NCI-H446 treated with DMSO at 0.1 percent for 48 hours (cell line): Measurements from ENCODE around the gene IFI6.
A peak's percentile ranks its signal among the peaks of the same experiment; 100 is the strongest.

Source experiments
- DNase-seq: peaks from one replicate; lab custom pipeline; 2025; lab: John Stamatoyannopoulos, UW

Gene IFI6

GRCh38 chr1:27672750-27673112 lies 739 bp upstream of the IFI6 start:
- DNase-seq: peak; percentile 6

GRCh38 chr1:27669876-27670275 lies 2.1 kb downstream of the IFI6 start:
- no peak for DNase-seq

GRCh38 chr1:27668808-27669723 lies 2.9 kb downstream of the IFI6 start:
- DNase-seq: peak; percentile 32

GRCh38 chr1:27668121-27668807 lies 3.7 kb downstream of the IFI6 start:
- DNase-seq: no peak

GRCh38 chr1:27666791-27667254 lies 5.2 kb downstream of the IFI6 start:
- no peak for DNase-seq

- DNase-seq: no peak
These were observed 5.7 kb downstream of the IFI6 start for GRCh38 chr1:27666294-27666693.

GRCh38 chr1:27665016-27665651 lies 6.9 kb downstream of the IFI6 start:
- DNase-seq: no peak

- DNase-seq: no peak
These were observed 7.7 kb downstream of the IFI6 start for GRCh38 chr1:27664291-27664690.

GRCh38 chr1:27662707-27663393 lies 9.1 kb downstream of the IFI6 start:
- DNase-seq: peak; percentile 68

- DNase-seq: peak; percentile 10
These were observed 9.7 kb downstream of the IFI6 start for GRCh38 chr1:27662261-27662660.

- no peak for DNase-seq
These were observed 10.4 kb downstream of the IFI6 start for GRCh38 chr1:27661412-27662075.

- no peak for DNase-seq
These were observed 11.6 kb downstream of the IFI6 start for GRCh38 chr1:27660300-27660835.

GRCh38 chr1:27659497-27660299 lies 12.3 kb downstream of the IFI6 start:
- DNase-seq: no peak

GRCh38 chr1:27658951-27659496 lies 13.0 kb downstream of the IFI6 start:
- no peak for DNase-seq

- DNase-seq: no peak
These were observed 15.7 kb downstream of the IFI6 start for GRCh38 chr1:27656157-27656893.

- DNase-seq: no peak
These were observed 16.6 kb downstream of the IFI6 start for GRCh38 chr1:27655151-27655937.

GRCh38 chr1:27652111-27652864 lies 19.7 kb downstream of the IFI6 start:
- no peak for DNase-seq
